Measurements from ENCODE around the gene JMJD6. TPM values are rescaled to one million over a fixed set of nuclear protein-coding genes. Genes with fewer than 3 reads are reported as not detected.
A peak's percentile ranks its signal among the peaks of the same experiment; 100 is the strongest.
"Not testable (repeated sequence)": the region's sequence is repeated elsewhere in the genome, so short reads cannot be mapped to it uniquely, and the experiment has no call there.

The JMJD6 gene
- total RNA-seq, 1 donor from 2014 or later = 84.9 TPM

DNA sequence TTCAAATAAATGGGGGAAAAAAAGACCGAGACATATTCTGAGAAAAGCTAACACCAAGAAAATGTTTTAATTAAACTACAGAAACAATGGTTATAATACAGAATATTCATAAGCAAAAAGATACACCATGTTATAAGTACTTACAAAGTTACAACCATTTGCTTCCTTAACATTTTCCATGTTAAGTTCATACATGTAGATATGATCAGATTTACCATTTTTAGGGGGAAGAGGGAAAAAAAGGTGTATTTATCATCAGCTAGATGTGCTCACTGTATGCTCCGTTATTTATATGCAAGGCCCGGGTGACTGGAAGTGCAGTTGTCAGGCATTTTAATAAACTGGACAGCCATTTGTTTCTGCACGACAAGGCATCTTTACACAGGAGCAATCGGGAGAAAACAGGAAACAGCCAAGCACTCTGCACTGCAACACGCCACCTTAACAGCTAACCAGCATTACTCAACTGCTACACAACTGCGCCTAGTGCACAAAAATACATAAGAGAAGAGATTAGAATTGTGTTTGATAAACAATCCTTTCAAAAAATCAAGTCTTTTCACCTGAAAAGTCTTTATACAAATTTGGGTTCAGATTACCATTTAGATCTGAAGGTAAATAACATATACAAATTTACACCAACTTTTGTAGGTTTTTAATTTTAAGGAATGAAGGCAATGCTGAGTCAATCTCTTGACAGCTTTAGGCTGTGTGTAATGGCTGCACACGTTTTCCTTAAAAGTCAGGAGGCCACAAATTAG lies 7.9 kb upstream of the JMJD6 start:
- H3K36me3 Mint-ChIP-seq (ENCODE audit: low read depth) = peaks cover 70% of the 10 kb centered on the region
- peak overlapping the region; percentile 97 for H3K4me3 Mint-ChIP-seq (ENCODE audit: low read depth)
- peak overlapping the region; percentile 88 for H3K27ac Mint-ChIP-seq
- H3K27me3 Mint-ChIP-seq (ENCODE audit: low read depth) = no peaks in the 10 kb centered on the region
- H3K4me1 Mint-ChIP-seq (ENCODE audit: low read depth) = peaks cover 38% of the 10 kb centered on the region
- intact Hi-C loops (cut with micrococcal nuclease) = loop anchor here (10.0 kb wide), 2 partner anchors 721 to 1391 kb away; partner anchors contain the start of gene TMC6
- H3K9me3 Mint-ChIP-seq = no peaks in the 10 kb centered on the region
- no peak for DNase-seq (ENCODE audit: low spot score)

DNA sequence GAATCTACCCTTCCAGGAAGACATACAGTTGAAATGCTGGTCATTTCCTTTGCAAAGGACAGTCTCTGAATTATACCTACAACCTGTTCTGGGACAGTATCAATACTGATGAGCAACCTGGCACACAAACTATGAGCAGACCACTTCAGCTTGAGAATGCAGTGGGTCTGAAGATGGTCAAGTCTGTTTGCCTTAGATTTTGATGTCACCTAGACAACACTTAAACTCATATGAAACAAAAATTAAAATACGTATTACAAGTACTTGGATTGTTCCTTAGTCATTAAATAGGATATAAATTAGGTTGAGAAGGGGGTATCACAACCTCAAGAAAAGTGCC lies 7.2 kb upstream of the JMJD6 start:
- no peak for DNase-seq (ENCODE audit: low spot score)
- Mint-ChIP-seq H3K27ac (peak overlapping the region; percentile 35), H3K4me3 (ENCODE audit: low read depth) (peak overlapping the region; percentile 97), H3K9me3 (no peaks in the 10 kb centered on the region), H3K4me1 (ENCODE audit: low read depth) (peaks cover 32% of the 10 kb centered on the region), H3K36me3 (ENCODE audit: low read depth) (peaks cover 72% of the 10 kb centered on the region), H3K27me3 (ENCODE audit: low read depth) (no peaks in the 10 kb centered on the region)
- intact Hi-C loops (cut with micrococcal nuclease) = loop anchor here (10.0 kb wide), 2 partner anchors 721 to 1391 kb away; partner anchors contain the start of gene TMC6

DNA sequence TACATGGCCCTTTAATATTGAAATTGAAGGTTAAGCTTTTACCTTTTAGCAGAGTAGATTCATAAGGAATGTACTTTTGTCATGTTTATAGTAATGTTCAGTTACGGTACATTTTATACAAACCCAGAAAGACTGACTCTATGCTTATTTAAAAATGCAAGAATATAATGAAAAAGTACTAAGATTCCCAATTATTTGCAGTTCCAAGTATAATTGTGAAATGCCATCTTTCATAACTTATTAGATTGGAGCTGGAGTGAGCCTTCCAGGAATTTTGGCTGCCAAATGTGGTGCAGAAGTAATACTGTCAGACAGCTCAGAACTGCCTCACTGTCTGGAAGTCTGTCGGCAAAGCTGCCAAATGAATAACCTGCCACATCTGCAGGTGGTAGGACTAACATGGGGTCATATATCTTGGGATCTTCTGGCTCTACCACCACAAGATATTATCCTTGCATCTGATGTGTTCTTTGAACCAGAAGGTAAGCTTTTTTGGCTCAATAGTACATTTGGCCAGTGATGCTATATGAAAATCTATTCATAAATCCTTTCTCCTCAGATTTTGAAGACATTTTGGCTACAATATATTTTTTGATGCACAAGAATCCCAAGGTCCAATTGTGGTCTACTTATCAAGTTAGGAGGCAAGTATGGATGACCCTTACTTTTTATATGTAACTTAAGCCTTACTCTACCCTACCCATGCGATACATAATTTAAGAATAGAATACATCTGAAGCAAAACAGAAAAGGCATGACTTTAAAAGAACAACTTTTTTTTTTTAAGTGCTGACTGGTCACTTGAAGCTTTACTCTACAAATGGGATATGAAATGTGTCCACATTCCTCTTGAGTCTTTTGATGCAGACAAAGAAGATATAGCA lies 6.6 kb upstream of the JMJD6 start:
- Mint-ChIP-seq H3K36me3 (ENCODE audit: low read depth) (peaks cover 74% of the 10 kb centered on the region), H3K27ac (peak overlapping the region; percentile 35), H3K9me3 (no peaks in the 10 kb centered on the region), H3K27me3 (ENCODE audit: low read depth) (no peaks in the 10 kb centered on the region), H3K4me1 (ENCODE audit: low read depth) (peaks cover 29% of the 10 kb centered on the region), H3K4me3 (ENCODE audit: low read depth) (peak overlapping the region; percentile 97)
- intact Hi-C loops (cut with micrococcal nuclease) = loop anchor here (10.0 kb wide), 2 partner anchors 722 to 1392 kb away; partner anchors contain the start of gene TMC6
- no peak for DNase-seq (ENCODE audit: low spot score)

DNA sequence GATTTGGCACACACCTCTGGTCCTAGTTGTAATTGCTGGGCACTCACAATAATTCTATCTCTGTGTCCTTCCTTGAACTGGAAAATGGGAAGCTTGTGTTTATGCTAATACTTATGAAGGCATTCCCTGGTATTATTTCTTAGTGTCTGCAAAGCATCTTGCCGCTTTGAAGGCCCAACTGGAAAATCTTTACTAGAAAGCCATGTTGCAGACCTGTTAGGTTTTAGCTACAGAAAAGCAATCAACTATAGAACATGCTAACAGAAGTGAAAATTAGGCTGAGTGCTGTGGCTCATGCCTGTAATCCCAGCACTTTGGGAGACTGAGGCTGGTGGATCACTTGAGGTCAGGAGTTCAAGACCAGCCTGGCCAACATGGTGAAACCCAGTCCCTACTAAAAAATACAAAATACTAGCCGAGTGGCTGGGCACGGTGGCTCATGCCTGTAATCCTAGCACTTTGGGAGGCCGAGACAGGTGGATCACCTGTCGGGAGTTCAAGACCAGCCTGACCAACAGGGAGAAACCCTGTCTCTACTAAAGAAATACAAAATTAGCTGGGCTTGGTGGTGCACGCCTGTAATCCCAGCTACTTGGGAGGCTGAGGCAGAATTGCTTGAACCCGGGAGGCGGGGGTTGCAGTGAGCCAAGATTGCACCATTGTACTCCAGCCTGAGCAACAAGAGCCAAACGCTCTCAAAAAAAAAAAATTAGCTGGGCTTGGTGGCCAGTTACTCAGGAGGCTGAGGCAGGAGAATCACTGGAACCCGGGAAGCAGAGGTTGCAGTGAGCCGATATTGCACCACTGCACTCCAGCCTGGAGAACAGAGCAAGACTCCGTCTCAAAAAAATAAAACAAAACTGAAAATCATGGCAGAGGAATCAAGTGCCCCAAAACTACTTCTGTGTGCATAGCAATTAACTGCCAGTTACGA lies 5.7 kb upstream of the JMJD6 start:
- intact Hi-C loops (cut with micrococcal nuclease) = loop anchor here (10.0 kb wide), 2 partner anchors 723 to 1393 kb away; partner anchors contain the start of gene TMC6
- Mint-ChIP-seq H3K27ac (peak overlapping the region; percentile 17), H3K4me3 (ENCODE audit: low read depth) (peak overlapping the region; percentile 97), H3K36me3 (ENCODE audit: low read depth) (peaks cover 79% of the 10 kb centered on the region), H3K4me1 (ENCODE audit: low read depth) (peaks cover 35% of the 10 kb centered on the region)
- not testable (repeated sequence) for H3K9me3 Mint-ChIP-seq; H3K27me3 Mint-ChIP-seq (ENCODE audit: low read depth); DNase-seq (ENCODE audit: low spot score)

DNA sequence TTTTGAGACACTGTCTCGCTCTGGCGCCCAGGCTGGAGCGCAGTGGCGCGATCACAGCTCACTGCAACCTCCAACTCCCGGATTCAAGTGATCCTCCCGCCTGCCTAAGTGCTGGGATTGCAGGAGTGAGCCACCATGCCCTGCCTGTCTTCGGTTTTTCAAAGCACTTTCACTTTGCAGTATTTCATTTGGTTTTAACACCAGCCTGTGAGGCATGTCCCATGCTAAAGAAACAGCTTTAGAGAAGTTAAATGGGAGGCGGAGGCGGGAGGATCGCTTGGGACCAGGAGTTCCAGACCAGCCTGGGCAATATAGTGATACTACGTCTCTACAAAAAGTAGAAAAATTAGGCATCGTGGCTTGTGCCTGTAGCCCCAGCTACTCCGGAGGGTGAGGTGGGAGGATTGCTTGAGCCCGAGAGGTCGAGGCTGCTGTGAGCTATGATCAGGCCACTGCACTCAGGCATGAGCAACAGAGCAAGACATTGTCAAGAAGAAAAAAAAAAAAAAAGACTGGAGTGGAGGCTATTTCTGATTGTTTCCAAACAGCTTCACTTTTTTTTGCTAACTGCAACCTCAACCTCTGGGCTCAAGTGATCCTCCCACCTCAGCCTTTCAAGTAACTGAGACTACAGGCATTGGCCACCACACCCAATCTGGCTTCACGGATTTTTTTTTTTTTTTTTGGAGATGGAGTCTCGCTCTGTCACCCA lies 1.5 kb upstream of the JMJD6 start:
- H3K27me3 Mint-ChIP-seq (ENCODE audit: low read depth) = no peaks in the 10 kb centered on the region
- intact Hi-C loops (cut with micrococcal nuclease) = loop anchor here (2.0 to 5.0 kb wide), 2 partner anchors 17 to 951 kb away; partner anchors contain the start of gene MXRA7
- peak overlapping the region; percentile 91 for H3K4me3 Mint-ChIP-seq (ENCODE audit: low read depth)
- H3K9me3 Mint-ChIP-seq = no peaks in the 10 kb centered on the region
- H3K36me3 Mint-ChIP-seq (ENCODE audit: low read depth) = peaks cover 73% of the 10 kb centered on the region
- peaks cover 28% of the 10 kb centered on the region for H3K4me1 Mint-ChIP-seq (ENCODE audit: low read depth)
- DNase-seq (ENCODE audit: low spot score) = no peak
- peak overlapping the region; percentile 93 for H3K27ac Mint-ChIP-seq

DNA sequence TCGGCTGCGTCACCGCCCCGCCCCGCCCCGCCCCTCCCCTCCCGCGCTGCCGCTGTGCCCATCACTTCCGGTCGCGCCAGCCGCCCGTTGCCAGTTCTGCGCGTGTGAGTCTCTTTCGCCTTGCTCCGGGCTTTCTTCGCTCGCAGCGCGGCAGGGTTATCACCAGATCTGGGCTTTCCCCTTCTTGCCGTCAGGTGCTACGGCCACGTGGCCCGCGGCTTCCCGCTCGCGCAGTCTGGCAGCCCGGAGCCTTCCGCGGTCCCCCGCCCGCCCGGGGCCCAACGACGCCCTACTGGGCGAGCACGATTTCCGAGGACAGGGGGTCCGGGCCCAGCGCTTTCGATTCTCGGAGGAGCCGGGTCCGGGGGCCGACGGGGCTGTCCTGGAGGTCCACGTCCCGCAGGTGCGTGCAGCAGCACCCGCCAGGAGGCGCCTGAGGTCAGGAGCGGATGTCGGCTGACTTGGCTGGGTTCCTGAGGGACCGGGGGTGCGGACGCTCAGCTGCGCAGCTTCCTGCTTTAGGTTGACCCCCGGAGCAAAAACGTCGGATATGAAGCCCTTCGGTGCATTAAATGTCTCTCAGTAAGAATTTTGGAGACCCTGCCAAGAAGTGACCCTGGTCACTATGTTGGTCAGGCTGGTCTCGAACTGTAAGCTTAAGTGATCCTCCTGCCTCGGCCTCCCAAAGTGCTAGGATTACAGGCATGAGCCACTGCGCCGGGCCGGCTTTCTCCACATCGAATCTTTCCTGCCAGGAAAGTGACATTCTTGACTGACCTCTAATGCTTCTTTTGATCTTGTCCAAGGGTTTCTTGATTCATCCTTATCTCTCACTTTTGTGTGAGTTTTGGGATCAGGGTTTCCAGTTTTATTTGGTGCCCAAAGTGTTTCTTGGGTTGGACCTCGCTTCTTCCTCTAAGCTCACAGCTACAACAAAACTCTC lies 641 bp upstream of the JMJD6 start, which contains the start of gene METTL23:
Gene METTL23 (plus strand): TSS at position 64 of the 943 bp plus-strand sequence. CDS start 2,872 bp downstream, outside the sequence.
- H3K27me3 Mint-ChIP-seq (ENCODE audit: low read depth) = no peaks in the 10 kb centered on the region
- H3K9me3 Mint-ChIP-seq = no peaks in the 10 kb centered on the region
- H3K4me1 Mint-ChIP-seq (ENCODE audit: low read depth) = peaks cover 29% of the 10 kb centered on the region
- peaks cover 73% of the 10 kb centered on the region for H3K36me3 Mint-ChIP-seq (ENCODE audit: low read depth)
- H3K4me3 Mint-ChIP-seq (ENCODE audit: low read depth) = peak within 1 kb of the TSS; percentile 91
- H3K27ac Mint-ChIP-seq = peak within 1 kb of the TSS; percentile 93
- intact Hi-C loops (cut with micrococcal nuclease) = loop anchor here (1.0 to 5.0 kb wide), 5 partner anchors 10 to 950 kb away; partner anchors contain the start of genes MXRA7 and SRSF2
- DNase-seq (ENCODE audit: low spot score) = no peak

DNA sequence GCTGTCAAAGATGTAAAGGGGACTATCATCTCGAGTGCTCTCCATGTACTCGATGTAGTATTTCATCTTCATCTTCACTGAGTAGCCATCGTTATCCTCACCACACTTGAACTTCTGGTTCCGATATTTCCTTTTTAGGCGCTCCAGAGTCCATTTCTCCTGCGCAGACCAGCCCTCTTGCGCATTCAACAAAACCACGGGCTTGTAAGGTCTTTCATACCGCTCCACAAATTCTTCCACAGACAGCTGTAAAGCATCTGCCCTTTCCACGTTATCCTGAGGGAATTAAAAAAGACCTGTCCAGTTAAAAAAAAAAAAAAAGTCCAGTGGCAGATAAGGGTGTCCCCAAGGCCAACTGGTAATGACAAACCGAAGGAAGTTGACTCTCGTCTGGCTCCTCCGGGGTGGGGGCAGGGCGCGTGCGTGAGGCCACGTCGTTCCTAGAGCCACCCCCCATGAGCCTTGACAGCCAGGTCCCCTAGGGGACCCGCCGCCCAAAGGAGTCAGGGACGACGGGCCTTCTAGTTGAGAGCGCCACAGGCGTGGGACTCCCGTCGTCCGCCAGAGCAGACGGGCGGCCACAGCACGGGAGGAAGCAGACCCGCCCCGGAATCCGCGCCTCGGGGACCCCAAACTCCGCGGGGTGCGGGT lies 701 bp downstream of the JMJD6 start:
- H3K9me3 Mint-ChIP-seq = no peaks in the 10 kb centered on the region
- peak overlapping the region; percentile 91 for H3K4me3 Mint-ChIP-seq (ENCODE audit: low read depth)
- H3K4me1 Mint-ChIP-seq (ENCODE audit: low read depth) = peaks cover 26% of the 10 kb centered on the region
- H3K27me3 Mint-ChIP-seq (ENCODE audit: low read depth) = no peaks in the 10 kb centered on the region
- intact Hi-C loops (cut with micrococcal nuclease) = loop anchor here (1.0 to 5.0 kb wide), 5 partner anchors 10 to 948 kb away; partner anchors contain the start of genes MXRA7 and SRSF2
- H3K27ac Mint-ChIP-seq = peak overlapping the region; percentile 92
- peaks cover 78% of the 10 kb centered on the region for H3K36me3 Mint-ChIP-seq (ENCODE audit: low read depth)
- DNase-seq (ENCODE audit: low spot score) = peak; percentile 65

DNA sequence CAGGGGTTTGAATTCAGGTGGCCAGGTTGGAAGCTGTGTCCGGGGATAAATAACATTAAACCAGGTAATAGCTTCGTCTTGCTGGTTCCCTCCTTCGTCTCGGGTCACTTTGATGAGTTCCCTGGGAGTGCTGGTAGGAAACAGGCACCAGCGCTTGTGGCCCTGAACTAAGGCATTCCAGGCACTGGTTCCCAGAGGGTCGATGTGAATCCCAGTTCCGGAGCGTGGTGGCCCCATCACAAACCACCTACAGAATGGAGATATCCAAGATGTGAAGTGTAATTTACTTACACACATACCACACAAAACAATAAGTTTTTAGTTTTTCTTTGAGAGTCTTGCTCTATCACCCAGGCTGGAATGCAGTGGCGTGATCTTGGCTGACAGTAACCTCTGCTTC lies 2.6 kb downstream of the JMJD6 start:
- H3K9me3 Mint-ChIP-seq = no peaks in the 10 kb centered on the region
- H3K27ac Mint-ChIP-seq = no peak overlapping the region

DNA sequence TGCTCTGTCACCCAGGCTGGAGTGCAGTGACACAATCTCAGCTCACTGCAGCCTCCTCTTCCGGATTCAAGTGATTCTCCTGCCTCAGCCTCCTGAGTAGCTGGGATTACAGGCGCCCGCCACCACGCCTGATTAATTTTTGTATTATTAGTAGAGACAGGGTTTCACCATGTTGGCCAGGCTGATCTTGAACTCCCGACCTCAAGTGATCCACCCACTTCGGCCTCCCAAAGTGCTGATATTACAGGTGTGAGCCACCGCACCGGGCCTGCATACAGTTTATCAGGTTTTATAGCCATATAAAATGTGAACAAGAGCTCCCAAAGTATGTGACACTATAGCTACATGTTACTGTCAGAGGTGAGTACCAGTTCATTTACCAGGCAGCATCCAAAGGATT lies 3.4 kb downstream of the JMJD6 start:
- Mint-ChIP-seq H3K4me3 (ENCODE audit: low read depth) (peak overlapping the region; percentile 30), H3K27ac (peak overlapping the region; percentile 12)
- intact Hi-C loops (cut with micrococcal nuclease) = not testable (repeated sequence)

More for the DNA sequence above, 2.6 kb downstream of the JMJD6 start:
- Mint-ChIP-seq H3K4me3 (ENCODE audit: low read depth) (no peak overlapping the region), H3K27me3 (ENCODE audit: low read depth) (no peaks in the 10 kb centered on the region), H3K4me1 (ENCODE audit: low read depth) (peaks cover 21% of the 10 kb centered on the region), H3K36me3 (ENCODE audit: low read depth) (peaks cover 81% of the 10 kb centered on the region)
- intact Hi-C loops (cut with micrococcal nuclease) = no loop called here
- no peak for DNase-seq (ENCODE audit: low spot score)

DNA sequence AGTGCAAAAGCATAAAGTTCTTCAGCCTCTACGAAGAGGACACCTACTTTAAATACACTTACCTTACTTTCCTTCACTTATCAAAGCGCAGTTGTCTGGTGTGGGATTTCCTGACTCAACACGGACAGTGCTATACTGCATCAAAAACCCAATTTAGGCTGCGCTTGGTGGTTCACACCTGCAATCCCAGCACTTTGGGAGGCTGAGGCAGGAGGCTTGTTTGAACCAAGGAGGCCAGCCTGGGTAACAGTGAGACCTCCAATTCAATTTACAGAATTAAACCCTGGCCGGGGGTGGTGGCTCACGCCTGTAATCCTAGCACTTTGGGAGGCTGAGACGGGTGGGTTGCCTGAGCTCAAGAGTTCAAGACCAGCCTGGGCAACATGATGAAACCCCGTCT lies 4.1 kb downstream of the JMJD6 start:
- peaks cover 83% of the 10 kb centered on the region for H3K36me3 Mint-ChIP-seq (ENCODE audit: low read depth)
- no peaks in the 10 kb centered on the region for H3K27me3 Mint-ChIP-seq (ENCODE audit: low read depth)
- DNase-seq (ENCODE audit: low spot score) = no peak
- no peaks in the 10 kb centered on the region for H3K9me3 Mint-ChIP-seq
- no peak overlapping the region for H3K4me3 Mint-ChIP-seq (ENCODE audit: low read depth)
- no peak overlapping the region for H3K27ac Mint-ChIP-seq
- intact Hi-C loops (cut with micrococcal nuclease) = no loop called here
- H3K4me1 Mint-ChIP-seq (ENCODE audit: low read depth) = peaks cover 15% of the 10 kb centered on the region

More for the DNA sequence above, 3.4 kb downstream of the JMJD6 start:
- not testable (repeated sequence) for H3K27me3 Mint-ChIP-seq (ENCODE audit: low read depth); DNase-seq (ENCODE audit: low spot score); H3K9me3 Mint-ChIP-seq
- Mint-ChIP-seq H3K36me3 (ENCODE audit: low read depth) (peaks cover 87% of the 10 kb centered on the region), H3K4me1 (ENCODE audit: low read depth) (peaks cover 21% of the 10 kb centered on the region)
